IPS-NIHi7 (cell line): ENCODE measurements around the gene NUP214.
"Not testable (repeated sequence)": the region's sequence is repeated elsewhere in the genome, so short reads cannot be mapped to it uniquely, and the experiment has no call there.

Source experiments
- DNase-seq: peaks from one replicate; pipeline ENCODE4 v3.0.0; 2012; ENCODE audit warnings: mixed read lengths; ENCODE audit errors: extremely low spot score

NUP214 gene

GRCh38 chr9:131193051-131193450 is 67.7 kb downstream of the NUP214 start:
- no peak for DNase-seq

- no peak for DNase-seq
These were observed 69.4 kb downstream of the NUP214 start for GRCh38 chr9:131194762-131195161.

- DNase-seq, result no peak
These were observed 72.0 kb downstream of the NUP214 start for GRCh38 chr9:131197160-131197911.

GRCh38 chr9:131198041-131198715 is 72.8 kb downstream of the NUP214 start:
- DNase-seq, result no peak

GRCh38 chr9:131201856-131202255 is 76.5 kb downstream of the NUP214 start:
- no peak for DNase-seq

- DNase-seq, result peak; percentile 71
These were observed 78.2 kb downstream of the NUP214 start for GRCh38 chr9:131203431-131204218.

GRCh38 chr9:131204285-131204684 is 78.9 kb downstream of the NUP214 start:
- no peak for DNase-seq

- DNase-seq, result no peak
These were observed 81.1 kb downstream of the NUP214 start for GRCh38 chr9:131206495-131206894.

- not testable (repeated sequence) for DNase-seq
These were observed 86.5 kb downstream of the NUP214 start for GRCh38 chr9:131211920-131212319.

GRCh38 chr9:131214286-131214856 is 89.0 kb downstream of the NUP214 start:
- DNase-seq, result no peak

GRCh38 chr9:131214876-131215275 is 89.5 kb downstream of the NUP214 start:
- DNase-seq, result no peak

GRCh38 chr9:131216806-131217205 is 91.4 kb downstream of the NUP214 start:
- DNase-seq, result no peak

- DNase-seq, result no peak
These were observed 92.1 kb downstream of the NUP214 start for GRCh38 chr9:131217331-131218031.

GRCh38 chr9:131218370-131218769 is 93.0 kb downstream of the NUP214 start:
- DNase-seq, result no peak

- DNase-seq, result no peak
These were observed 95.1 kb downstream of the NUP214 start for GRCh38 chr9:131220485-131220884.

GRCh38 chr9:131222460-131222859 is 97.1 kb downstream of the NUP214 start:
- DNase-seq, result no peak

- DNase-seq, result no peak
These were observed 100.8 kb downstream of the NUP214 start for GRCh38 chr9:131226226-131226625.

GRCh38 chr9:131227112-131227958 is 101.9 kb downstream of the NUP214 start:
- DNase-seq, result peak; percentile 15

GRCh38 chr9:131227959-131228460 is 102.6 kb downstream of the NUP214 start:
- DNase-seq, result peak; percentile 12

- DNase-seq, result peak; percentile 10
These were observed 103.6 kb downstream of the NUP214 start for GRCh38 chr9:131228988-131229387.
